T-helper 1 cell (primary cell): ENCODE measurements around the gene N4BP2L2.

Experiments used
- DNase-seq, 5 donors: peaks; one replicate each; pipeline ENCODE4 v3.0.0-alpha.2; 2012 to 2020

The N4BP2L2 gene

DNA sequence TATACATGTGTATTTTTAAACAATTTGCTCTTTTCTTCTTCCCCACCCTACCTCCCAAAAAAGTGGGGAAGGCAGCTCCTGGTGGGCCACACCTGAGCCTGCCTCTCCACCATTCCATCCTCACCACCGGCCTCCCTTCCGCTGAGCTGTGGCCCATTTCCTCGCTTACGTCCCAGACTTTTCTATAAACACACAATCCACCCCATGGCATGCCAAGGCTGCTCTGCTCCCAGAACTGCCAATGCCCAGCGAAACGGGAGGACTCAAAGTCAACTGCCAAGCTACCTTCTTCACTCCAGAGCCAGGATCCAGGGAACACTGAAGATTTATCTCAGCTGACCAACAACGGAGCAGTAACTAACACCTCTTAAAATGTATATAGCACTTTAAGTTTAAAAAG is 113.4 kb downstream of the N4BP2L2 start:
- DNase-seq: no peak

DNA sequence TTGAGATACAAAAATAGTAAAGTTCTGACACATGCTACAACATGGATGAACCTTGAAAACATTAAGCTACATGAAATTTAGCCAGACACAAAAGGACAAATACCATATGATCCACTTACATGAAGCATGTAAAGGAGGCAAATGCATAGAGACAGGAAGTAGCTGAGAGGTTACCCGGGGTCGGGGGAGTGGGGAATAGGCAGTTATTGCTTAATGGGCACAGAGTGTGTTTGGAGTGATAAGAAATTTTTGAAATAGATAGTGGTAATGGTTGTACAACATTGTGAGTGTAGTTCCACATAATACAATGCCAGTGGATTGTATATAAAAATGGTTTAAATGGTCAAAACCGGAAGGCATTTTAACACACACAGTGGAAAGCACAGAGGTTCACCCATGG is 115.0 kb downstream of the N4BP2L2 start:
- DNase-seq: no peak

- DNase-seq: no peak
Observed at GRCh38 chr13:32419862-32420261, 118.7 kb downstream of the N4BP2L2 start.

DNA sequence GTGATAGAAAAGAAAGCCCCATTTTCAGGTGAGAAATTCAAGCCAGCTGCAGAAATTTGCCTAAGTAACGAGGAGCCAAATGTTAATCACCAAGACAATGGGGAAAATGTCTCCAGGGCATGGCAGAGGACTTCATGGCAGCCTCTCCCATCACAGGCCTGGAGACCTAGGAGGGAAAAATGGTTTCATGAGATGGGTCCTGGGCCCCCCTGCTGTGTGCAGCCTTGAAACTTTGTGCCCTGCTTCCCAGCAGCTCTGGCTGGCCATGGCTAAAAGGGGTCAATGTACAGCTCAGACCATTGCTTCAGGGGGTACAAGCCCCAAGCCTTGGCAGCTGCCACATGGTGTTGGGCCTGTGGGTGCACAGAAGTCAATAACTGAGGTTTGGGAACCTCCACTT is 120.6 kb downstream of the N4BP2L2 start:
- DNase-seq: no peak

DNA sequence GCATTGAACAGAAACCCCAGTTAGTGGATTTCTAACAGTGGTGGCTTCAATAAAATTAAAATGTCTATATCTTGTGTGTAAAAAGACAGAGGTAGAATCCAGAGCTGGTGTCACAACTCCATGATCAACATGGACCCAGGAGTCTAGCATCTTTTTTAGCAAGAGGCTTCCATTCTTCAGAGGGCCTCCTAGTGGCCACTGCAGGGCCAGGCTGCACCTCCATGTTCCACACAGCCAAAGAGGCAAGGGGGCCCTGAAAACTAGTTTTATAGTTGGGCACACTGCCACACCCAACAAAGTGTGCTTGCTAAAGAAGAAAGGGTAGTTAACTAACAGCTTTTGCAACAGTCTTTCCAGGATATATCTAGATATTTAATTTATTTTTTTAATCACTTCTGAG is 123.6 kb downstream of the N4BP2L2 start:
- peak in 1 of 5 donors; percentile 22 for DNase-seq

- no peak for DNase-seq
Observed at GRCh38 chr13:32414580-32414979, 124.0 kb downstream of the N4BP2L2 start.

DNA sequence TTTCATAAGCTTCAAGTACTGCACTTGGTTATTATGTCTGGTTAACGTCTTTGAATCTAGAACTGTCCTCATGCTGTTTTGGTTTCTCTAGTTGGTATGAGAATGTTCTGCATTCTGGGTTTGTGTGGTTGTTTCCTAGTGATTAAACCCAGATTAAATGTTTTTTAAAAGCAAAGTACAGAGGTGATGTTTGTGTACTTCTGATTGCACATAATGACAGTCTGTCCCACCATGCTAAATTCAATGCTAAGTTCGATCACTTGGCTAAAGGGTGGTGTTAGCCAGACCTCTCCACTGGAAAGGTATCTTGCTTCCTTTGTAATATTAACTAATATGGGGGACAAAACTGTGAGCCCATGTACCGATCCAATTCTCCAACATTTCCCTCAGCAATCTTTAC is 125.3 kb downstream of the N4BP2L2 start:
- no peak for DNase-seq

- no peak for DNase-seq
Observed at GRCh38 chr13:32409561-32410421, 128.8 kb downstream of the N4BP2L2 start.

DNA sequence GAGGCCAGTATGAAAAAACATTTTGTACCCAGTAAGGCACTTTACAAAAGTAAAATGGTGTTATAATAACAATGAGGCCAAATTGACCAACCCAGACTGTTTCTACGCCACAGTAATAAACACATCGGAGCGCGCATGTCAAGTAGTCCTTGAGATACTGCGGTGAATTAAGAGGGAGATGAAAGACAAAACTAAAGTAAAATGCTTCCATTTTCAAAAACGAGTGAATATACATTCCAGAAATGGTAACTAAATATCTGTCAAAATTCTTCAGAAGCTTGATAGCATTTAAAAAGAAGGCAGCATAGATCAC is 129.6 kb downstream of the N4BP2L2 start:
- no peak for DNase-seq

- DNase-seq: peak in 1 of 5 donors; percentile 20
Observed at GRCh38 chr13:32408296-32409000, 130.1 kb downstream of the N4BP2L2 start.

DNA sequence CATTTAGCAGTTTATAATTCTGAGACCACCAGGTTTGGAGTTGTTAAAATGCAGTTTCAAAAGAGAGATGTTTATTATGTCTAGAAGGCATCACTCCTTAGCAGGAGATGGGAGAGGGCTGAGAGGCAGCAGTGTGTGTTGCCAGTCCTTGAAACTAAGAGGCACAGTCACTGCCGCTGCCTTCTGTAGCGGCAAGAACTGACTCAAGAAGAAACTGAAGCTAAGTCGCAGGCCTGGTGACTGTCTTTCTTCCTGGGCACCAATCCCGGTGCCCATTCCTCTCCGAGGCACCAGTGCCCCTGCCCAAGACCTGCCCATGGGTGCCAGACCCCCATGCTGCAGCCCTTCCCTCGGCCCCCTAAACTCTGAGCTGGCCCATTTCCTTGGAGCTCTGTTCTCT is 130.7 kb downstream of the N4BP2L2 start:
- peak in 1 of 5 donors; percentile 51 for DNase-seq

DNA sequence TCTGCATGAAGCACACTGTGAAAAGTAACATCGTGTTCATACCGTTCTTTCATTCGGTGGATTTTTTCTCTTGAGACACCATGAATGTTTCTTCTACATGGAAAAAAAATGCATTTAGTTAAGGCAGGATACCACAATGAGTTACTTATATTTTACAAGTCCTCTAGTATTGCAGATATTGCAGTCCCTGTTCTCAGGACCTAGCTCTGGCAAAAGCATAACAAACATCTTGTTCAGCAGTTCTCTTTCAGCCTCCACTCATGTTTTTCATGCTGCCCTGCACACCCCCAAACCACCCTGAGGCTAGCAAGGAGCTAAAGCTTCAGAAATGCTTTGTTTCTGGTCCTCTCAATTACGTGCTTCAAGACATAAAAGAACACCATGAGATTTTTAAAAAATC is 135.5 kb downstream of the N4BP2L2 start:
- no peak for DNase-seq

DNA sequence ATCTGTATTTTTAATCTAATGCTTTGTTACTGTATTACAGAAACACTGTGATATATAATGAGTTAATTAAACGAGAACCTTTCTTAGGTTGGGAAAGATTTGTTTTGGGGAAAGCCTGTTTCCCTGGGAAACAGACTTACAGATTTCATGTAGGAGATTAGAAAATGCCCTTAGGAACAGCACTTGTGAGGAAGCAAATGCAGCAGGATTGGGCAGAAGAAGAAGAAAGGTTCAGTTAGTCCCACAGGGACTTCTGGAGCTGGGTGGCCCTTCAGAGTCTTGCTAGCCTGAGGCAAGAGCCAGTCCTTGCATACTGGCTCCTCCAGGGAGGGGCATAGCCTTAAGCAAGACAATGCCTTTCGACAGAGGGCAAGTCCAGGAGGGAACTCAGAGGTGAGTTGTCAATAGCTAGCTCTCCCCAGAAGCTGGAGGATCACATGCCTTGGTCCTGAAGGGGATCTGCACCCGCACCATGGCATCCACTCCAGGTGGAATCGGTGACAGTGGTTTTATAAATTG is 147.4 kb downstream of the N4BP2L2 start:
- no peak for DNase-seq

- DNase-seq: no peak
Observed at GRCh38 chr13:32390484-32390883, 148.1 kb downstream of the N4BP2L2 start.

GRCh38 chr13:32390048-32390447 is 148.5 kb downstream of the N4BP2L2 start:
- no peak for DNase-seq

- no peak for DNase-seq
Observed at GRCh38 chr13:32385410-32385809, 153.2 kb downstream of the N4BP2L2 start.

GRCh38 chr13:32384702-32385101 is 153.9 kb downstream of the N4BP2L2 start:
- DNase-seq: no peak

DNA sequence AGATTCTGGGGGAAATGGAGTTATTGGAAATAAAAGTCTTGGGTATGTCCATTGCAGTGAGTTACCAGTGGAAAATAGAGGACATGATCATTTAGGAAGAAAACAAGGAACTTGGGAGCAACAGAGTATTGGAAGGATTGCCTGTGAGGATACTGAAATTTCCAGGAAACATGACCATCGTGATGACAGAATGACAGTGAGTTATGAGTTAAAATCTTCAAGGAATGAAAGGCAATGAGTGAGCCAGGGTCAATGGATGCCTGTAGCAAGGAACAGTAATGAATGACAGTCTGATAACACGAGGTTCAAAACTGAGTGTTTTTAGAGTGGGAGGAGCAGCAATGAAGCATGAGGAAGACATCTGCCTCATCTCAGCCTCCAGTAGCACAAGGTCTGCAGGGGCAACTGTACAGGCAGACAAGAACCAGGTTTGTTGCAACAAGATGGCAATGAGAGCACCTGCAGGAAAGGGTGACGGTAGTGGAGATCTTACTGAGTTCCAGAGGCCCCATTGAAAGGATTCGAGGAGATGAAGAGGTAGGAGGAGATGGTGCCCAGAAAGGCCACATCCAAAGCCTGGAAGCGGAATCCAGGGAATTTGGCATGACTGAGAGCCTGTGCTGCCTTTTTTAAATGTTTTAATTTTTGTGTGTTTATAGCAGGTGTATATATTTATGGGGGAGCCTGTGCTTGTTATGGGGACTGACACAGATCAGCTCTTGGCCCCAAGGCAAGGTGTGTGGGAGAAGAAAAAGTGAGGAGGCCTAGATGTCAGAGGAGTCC is 154.6 kb downstream of the N4BP2L2 start:
- no peak for DNase-seq
